Suprapubic skin (tissue), 2 donors: ENCODE measurements around the gene FSCN2.

ENCODE experiments used
- EP300 ChIP-seq: sonication (generic); formaldehyde crosslinking; IDR thresholded peaks from one replicate; pipeline ENCODE4 v1.6.1; 2017; ENCODE audit warnings: antibody characterized with exemption
- POLR2A ChIP-seq, 2 donors: fragments of 450-650 bp; IDR thresholded peaks; one replicate each; pipeline ENCODE4 v1.6.1; 2017; ENCODE audit warnings: antibody characterized with exemption in 2 of 2, mild to moderate bottlenecking in 2 of 2, moderate library complexity in 2 of 2

DNA sequence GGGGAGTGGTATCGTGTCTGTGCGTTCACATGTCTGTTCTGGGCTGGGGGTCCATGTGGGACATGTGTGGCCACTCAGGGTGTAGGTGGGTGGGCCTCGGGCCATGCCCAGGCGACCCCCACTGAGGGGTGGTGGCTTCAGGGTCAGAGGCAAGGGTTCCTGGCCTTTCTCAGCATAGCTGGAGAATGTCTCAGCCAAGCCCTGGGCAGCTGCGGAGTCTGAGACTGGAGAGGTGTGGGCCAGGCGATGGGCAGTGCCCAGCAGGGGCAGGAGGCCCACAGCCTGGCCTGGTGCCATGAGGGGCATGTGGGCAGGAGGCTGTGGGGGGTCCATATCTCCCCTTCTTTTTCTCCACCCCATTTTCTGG, 1.2 kb downstream of the FSCN2 start:
- TF ChIP-seq EP300 (no peak), POLR2A (IDR thresholded peaks at IDR 0.05) (no peak)
